Glomerular visceral epithelial cell (primary cell): ENCODE measurements around the gene PTGES3.
A peak's percentile ranks its signal among the peaks of the same experiment; 100 is the strongest.
"Not testable (repeated sequence)": the region's sequence is repeated elsewhere in the genome, so short reads cannot be mapped to it uniquely, and the experiment has no call there.

Source experiments
- DNase-seq: peaks from one replicate; pipeline ENCODE4 v3.0.0-alpha.2; 2016; ENCODE audit errors: extremely low spot score

Gene PTGES3

DNA sequence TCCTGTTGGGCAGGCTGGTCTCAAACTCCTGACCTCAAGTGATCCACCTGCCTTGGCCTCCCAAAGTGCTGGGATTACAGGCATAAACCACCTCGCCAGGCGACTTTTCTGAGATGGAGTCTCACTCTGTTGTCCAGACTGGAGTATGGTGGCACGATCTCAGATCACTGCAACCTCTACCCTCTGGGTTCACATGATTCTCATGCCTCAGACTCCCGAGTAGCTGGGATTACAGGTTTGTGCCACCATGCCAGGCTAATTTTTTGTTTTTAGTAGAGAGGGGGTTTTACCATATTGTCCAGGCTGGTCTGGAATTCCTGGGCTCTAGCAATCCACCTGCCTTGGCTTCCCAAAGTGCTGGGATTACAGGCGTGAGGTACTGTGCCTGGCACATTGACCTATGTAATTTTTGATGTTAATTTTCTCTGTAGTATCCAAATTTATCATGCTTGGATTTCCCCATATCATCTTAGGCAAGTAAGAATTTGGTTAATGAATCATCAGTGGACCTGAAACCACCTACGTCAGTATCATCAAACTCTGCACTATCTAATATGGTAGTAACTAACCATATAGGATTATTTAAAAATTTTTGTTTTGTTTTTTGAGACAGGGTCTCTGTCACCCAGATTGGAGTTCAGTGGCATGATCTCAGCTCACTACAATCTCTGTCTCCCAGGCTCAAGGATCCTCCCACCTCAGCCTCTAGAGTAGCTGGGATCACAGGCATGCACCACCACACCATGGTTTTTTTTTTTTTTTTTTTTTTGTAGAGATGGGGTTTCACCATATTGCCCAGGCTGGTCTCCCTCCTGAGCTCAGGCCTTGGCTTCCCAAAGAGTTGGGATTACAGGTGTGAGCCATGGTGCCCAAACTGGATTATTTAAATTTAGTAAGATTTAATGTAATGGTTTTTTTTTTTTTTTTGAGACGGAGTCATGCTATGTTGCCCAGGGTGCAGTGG is 30.4 kb downstream of the PTGES3 start:
- no peak for DNase-seq

- not testable (repeated sequence) for DNase-seq
Observed at GRCh38 chr12:56653781-56654180, 34.3 kb downstream of the PTGES3 start.

DNA sequence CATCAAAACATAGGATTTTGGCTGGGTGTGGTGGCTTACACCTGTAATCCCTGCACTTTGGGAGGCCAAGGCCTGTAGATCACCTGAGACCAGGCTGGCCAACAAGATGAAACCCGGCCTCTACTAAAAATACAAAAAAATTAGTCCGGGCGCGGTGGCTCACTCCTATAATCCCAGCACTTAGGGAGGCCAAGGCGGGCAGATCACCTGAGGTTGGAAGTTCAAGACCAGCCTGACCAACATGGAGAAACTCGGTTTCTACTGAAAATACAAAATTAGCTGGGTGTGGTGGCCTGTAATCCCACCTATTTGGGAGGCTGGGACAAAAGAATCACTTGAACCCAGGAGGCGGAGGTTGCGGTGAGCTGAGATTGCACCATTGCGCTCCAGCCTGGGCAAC is 40.1 kb downstream of the PTGES3 start:
- DNase-seq: not testable (repeated sequence)

- DNase-seq: peak; percentile 99
Observed at GRCh38 chr12:56645717-56646446, 42.2 kb downstream of the PTGES3 start, which contains the start of gene ATP5F1B. Gene ATP5F1B (minus strand): TSS chr12:56645984. CDS start chr12:56645963, 21 bp downstream.

DNA sequence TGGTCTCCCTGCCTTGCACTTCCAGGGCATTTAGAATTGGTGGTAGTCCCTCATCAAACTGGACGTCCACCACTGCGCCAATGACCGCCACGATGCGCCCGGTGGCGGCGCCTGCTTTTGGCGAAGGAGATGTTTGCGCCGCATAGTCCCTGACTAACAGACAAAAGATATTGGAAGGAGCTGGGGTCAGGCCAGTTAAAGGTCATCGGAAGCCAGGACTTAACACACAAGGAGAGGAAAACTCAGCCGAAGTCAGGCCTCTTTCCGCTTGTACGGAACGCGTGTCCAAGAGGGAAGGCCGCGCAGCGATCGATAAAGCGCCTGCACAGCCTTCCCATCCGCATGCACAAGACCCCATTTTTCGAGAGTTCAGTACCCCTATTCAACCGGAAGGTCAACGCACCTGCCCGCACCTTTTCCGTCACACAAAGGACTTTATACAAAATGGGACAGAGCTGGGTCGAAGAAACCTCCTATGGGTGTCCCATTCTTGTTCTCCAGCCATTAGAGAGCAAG is 42.8 kb downstream of the PTGES3 start:
- no peak for DNase-seq

- DNase-seq: no peak
Observed at GRCh38 chr12:56644654-56645053, 43.4 kb downstream of the PTGES3 start.

DNA sequence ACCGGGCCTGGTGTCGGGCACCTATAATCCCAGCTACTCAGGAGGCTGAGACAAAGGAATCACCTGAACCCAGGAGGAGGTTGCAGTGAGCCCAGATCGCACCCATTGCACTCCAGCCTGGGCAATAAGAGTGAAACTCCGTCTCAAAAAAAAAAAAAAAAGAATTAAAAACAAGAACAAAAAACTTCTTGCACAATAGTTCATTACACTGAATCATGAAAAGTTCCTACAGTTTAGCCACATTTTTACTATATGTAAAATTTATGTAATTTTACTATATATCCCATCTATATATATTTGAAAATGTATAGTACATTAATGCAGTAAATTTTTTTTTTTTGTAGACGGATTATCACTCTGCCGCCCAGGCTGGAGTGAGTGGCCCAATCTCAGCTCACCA is 46.9 kb downstream of the PTGES3 start:
- DNase-seq: no peak

DNA sequence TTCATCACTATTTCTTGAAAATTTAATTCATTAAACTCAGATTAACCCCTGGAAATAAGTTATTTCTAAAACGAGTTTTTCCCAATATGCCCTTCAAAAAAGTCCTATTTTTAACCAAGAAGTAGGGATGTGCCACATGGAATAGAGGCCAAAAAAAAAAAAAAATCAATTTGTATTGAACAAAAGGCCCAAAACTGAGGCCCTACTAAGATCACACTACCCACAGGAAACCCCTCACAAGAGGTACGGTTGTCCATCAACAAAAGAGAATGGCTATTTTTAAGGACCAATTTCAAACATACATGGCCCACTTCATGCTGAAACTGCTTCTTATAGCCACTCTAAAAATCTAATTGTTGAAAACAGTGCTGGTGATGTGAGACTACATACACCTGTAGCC is 50.5 kb downstream of the PTGES3 start:
- no peak for DNase-seq

- DNase-seq: peak; percentile 100
Observed at GRCh38 chr12:56636675-56637540, 51.2 kb downstream of the PTGES3 start.

DNA sequence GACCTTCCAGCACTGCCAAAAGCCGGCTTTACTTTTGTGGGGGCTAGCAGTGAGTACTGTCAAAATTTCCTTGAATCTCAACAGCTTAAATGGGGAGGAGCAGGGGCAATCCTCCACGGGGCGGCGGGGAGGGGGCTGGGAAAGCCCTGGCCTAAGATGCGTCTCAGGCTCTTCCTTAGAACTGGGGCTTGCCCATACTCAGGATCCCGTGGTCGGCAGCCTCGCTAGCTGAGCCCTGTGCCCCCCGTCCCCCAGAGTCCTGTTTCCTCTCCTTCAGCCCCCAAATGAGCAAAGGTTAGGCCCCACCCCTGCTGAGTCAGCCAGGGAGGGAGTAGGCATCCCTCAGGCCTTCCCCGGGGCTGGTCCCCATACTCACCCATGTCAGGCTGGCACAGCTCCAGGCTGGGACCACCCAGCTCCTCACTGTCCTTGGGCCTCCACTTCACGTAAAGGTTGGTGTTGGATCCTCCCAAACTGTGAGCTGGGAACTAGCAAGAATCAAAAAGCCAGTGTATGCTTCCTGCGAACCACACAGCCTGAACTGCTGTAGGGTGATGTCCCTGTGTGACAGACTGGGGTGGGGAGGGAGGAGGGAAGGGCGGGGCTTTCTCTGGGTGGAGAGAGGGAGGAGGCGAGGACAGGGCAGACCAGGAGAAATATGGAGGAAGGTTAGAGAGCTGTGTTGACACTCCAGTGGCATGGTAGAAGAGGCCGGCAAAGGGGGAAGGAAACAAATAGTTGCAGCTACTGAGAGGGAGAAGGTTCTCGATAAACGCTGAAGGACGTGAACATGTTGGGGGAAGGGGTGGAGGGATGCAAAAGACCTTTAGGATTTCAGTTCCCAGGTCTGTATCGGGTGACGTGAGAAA is 52.0 kb downstream of the PTGES3 start:
- peak; percentile 86 for DNase-seq

- peak; percentile 89 for DNase-seq
Observed at GRCh38 chr12:56634837-56635791, 53.0 kb downstream of the PTGES3 start.

DNA sequence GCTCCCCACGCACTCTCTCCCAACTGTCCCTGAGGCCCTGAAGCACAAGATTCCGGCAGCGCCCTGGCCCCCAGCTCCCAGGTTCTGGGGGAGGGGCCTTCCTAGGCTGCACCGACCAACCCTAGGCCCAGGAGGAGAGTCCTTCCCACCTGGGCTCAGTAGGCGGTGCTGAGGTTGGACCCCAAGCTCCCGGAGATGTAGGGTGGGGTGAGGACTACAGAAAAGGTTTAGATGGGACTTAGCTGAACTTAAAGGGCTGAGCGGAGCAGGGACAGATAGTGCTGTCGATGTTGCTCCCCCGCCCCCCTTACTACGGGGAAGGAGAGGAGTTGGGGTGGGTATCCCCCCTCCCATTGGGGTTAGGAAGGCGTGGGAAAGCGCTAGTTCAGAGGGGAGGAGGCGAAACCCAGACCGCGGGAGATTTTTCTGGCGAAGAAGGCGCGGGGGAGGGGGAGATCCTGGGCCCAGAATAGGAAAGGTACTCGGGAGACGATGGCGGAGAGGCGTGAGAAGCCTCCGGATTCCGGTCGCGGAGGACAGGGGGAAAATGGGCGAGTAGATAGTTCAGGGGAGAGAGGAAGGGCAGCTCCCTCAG is 53.7 kb downstream of the PTGES3 start:
- DNase-seq: peak; percentile 63

- no peak for DNase-seq
Observed at GRCh38 chr12:56633468-56634241, 54.4 kb downstream of the PTGES3 start.

- DNase-seq: no peak
Observed at GRCh38 chr12:56632701-56633467, 55.2 kb downstream of the PTGES3 start.

DNA sequence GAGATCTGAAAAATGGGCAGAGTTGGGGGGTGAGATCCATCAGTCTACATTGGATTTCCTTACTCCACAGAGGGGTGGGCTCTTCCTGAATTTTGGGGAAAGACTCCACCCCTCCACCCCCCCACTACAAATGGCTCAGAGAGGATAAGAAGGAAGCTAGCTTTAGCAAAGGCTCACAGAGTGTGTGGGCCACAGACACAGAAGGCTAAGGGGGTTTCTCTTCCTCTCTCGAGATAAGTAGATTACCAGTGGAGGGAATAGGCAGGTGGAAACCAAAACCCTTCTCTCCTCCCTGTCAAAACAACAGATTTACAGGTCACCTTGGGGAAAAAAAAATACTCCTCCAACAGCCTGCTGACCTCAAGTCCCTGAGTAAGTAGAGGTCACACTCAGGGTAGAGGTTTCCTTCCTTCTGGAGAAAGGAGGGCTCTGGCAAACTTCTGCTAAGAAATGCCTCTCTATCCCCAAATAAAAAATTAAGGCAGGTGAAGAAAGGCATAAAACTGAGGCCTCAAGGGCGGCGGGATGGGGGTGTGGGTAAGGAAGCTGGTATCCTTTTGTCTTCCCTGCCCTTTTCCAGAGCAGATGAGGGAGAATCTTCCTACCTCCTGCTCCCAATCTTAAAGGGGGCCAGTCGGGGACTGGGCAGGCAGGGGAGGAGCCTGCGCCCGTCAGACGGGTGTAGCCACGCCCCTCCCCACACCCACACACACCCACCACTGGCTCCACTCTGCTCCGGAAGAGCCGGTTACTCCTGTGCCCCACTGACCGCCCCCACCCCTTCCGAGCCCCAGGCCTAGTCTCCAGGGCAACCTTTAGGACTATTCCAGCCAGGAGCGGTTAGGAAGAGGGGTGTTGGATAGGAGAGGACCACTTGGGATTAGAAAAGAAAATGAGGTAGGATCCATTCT is 56.0 kb downstream of the PTGES3 start:
- DNase-seq: peak; percentile 40

- DNase-seq: peak; percentile 75
Observed at GRCh38 chr12:56630180-56630632, 57.9 kb downstream of the PTGES3 start, which contains the start of gene BAZ2A. Gene BAZ2A (minus strand): TSS chr12:56630326. CDS start chr12:56617530, 12,796 bp downstream.
